A549 (cell line): ENCODE measurements around the gene ESRRB.

Experiments used
- CBX8 ChIP-seq: fragments of 200-600 bp; sonication (generic); IDR thresholded peaks from 2 replicates; pipeline ENCODE4 v1.6.1; 2016
- MYC ChIP-seq: IDR thresholded peaks from 2 replicates; pipeline ENCODE4 v1.6.1; 2012; ENCODE audit warnings: mild to moderate bottlenecking, inconsistent platforms, low read length, improper control_type of control experiment, borderline replicate concordance
- NFE2L2 ChIP-seq: fragments of 150-350 bp; conservative IDR thresholded peaks from 2 replicates; pipeline ENCODE4 v1.6.1; 2014; ENCODE audit warnings: low read length
- POLR2A ChIP-seq: IDR thresholded peaks from 2 replicates; pipeline ENCODE4 v1.6.1; 2012; ENCODE audit warnings: mild to moderate bottlenecking, low read length
- RNF2 ChIP-seq: fragments of 200-600 bp; sonication (generic); IDR thresholded peaks from 2 replicates; pipeline ENCODE4 v1.6.1; 2016; ENCODE audit warnings: low read depth, mild to moderate bottlenecking, antibody characterized with exemption, moderate library complexity, borderline replicate concordance

DNA sequence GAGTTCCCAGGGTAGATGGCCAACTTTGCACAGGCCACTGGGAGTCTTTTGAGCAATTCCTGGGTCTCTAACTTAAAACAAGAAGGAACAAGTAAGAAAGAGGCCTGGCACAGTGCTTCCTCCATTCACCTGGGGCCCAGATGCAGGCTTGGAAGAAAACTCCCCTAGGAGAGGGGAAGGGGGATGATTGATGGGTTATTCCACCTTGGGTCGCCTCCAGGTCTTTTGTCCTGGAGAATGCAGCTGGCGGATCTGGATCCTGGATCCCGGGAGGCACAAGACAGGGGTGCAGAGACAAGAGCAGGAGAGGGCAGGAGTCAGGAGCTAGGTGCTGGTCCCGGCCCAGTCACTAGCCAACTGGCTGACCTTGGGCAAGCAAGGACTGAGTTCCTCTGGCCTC, 74.5 kb downstream of the ESRRB start:
- TF ChIP-seq MYC (no peak), RNF2 (no peak), CBX8 (no peak), NFE2L2 (no peak), POLR2A (no peak)
